ENCODE results near the gene MAP3K4.

DNA sequence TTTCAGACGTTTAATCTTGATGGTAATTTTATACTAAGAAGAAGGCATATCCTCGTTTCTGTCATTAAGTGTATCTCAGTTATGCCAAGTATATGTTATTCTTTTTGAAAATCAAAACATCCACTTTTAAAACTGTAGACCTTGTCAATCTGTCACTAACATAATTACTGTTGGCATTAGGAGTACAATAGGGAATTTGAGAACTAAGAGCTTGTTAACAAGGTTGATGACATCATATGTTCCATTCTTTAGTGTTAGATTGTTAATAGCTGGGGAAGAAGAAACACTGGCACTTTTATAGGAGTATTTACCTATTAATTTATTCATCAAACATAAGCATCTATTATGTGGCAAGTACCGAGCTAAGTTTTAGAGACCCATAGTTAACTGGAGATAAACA is 76.2 kb downstream of the MAP3K4 start:
- TF ChIP-seq, protein P1, sequence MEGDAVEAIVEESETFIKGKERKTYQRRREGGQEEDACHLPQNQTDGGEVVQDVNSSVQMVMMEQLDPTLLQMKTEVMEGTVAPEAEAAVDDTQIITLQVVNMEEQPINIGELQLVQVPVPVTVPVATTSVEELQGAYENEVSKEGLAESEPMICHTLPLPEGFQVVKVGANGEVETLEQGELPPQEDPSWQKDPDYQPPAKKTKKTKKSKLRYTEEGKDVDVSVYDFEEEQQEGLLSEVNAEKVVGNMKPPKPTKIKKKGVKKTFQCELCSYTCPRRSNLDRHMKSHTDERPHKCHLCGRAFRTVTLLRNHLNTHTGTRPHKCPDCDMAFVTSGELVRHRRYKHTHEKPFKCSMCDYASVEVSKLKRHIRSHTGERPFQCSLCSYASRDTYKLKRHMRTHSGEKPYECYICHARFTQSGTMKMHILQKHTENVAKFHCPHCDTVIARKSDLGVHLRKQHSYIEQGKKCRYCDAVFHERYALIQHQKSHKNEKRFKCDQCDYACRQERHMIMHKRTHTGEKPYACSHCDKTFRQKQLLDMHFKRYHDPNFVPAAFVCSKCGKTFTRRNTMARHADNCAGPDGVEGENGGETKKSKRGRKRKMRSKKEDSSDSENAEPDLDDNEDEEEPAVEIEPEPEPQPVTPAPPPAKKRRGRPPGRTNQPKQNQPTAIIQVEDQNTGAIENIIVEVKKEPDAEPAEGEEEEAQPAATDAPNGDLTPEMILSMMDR (IDR thresholded peaks at IDR 0.05): no peak
- no peak for TF ChIP-seq POLR2A (IDR thresholded peaks at IDR 0.05)
